CD1c-positive myeloid dendritic cell (primary cell): ENCODE data around the gene C11orf52.
A peak's percentile ranks its signal among the peaks of the same experiment; 100 is the strongest.
"Not testable (repeated sequence)": the region's sequence is repeated elsewhere in the genome, so short reads cannot be mapped to it uniquely, and the experiment has no call there.

Source experiments
- DNase-seq: peaks from one replicate; pipeline ENCODE4 v3.0.0-alpha.2; 2016; ENCODE audit errors: extremely low spot score

Gene C11orf52

GRCh38 chr11:111913031-111913861 lies 5.5 kb upstream of the C11orf52 start:
- DNase-seq: no peak

DNA sequence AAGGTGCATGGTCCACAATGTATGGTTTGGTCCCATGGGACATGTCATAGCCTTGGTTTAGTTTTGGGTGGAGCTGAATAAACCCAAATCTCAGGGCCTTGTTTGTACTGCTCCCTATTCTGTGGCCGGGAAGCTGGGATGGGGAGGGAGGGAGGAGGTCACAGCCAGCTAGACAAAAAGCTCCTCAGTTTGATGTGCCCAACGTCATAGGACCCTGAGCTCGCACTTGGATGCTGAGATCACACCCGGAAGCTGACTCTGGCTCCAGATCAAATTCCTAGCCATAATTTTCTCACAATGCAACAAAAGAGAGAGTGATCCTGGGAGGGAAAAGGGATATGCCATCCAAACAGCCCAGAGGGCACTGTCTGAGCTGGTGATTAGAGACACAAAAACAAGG lies 4.7 kb upstream of the C11orf52 start:
- DNase-seq: no peak

DNA sequence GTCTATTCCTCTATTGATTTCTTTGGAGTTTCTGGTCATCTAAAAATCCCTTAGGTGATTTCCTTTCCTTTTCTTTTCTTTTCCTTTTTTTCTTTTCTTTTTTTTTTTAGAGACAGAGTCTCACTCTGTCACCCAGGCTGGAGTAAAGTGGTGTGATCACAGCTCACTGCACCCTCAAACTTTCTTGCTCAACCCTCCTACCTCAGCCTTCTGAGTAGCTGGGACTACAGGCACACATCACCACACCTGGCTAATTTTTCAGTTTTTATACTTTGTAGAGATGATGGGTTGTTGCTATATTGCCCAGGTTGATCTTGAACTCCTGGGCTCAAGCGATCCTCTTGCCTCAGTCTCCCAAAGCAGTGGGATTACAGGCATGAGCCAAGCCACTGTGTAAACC lies 1.9 kb upstream of the C11orf52 start:
- DNase-seq: no peak

DNA sequence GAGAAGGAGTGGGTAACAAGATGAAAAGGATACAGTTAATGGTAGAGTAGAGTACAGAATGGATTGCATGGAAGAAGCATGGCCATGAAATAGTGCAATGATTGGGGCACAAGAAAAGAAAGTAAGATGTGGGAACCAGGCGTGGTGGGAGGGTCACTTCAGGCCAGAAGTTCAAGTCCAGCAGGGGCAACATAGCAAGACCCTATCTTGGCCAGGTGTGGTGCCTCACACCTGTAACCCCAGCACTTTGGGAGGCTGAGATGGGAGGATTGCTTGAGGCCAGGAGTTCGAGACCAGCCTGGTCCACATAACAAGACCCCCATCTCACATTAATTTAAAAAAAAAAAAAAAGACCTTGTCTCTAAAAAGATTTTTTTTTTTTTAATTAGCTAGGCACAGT lies 1.4 kb upstream of the C11orf52 start:
- no peak for DNase-seq

DNA sequence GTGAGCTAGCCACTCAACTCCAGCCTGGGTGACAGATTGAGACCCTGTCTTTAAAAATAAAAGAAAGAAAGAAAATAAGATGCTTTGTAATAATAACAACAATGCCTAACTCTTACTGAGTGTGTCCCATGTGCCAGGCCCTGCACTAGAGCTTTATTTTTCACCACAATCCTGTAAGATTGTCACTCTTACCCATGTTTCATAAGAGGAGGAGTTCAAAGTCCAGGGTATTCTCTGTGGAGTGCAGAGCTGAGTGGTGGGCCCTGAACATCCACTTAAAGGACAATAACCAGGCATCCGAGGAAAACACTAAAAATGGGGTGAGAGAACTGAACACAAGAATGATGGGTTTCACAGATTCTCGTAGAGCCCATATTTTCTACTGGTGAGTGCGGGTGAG lies 925 bp upstream of the C11orf52 start:
- no peak for DNase-seq

GRCh38 chr11:111920908-111921307 lies 2.2 kb downstream of the C11orf52 start:
- DNase-seq: no peak

GRCh38 chr11:111921541-111922230 lies 3.0 kb downstream of the C11orf52 start:
- no peak for DNase-seq

DNA sequence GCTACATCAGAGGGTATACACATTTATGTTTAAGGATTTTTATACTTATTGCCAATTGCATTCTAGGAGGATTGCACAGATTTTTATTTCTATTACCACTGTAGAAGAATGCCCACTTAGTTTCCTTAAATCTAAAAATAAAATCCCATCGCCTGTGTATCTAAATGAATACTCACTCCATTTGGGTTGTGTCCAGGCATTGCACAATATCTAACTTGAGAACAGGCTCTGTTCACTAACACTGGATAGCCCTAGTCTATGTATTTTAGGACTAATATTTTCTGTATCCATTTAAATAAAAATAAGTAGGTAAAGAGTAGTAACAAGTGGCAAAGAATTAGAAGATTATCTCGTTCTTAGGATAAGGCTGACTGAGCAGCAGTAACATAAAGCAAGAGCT lies 4.1 kb downstream of the C11orf52 start:
- DNase-seq: no peak

DNA sequence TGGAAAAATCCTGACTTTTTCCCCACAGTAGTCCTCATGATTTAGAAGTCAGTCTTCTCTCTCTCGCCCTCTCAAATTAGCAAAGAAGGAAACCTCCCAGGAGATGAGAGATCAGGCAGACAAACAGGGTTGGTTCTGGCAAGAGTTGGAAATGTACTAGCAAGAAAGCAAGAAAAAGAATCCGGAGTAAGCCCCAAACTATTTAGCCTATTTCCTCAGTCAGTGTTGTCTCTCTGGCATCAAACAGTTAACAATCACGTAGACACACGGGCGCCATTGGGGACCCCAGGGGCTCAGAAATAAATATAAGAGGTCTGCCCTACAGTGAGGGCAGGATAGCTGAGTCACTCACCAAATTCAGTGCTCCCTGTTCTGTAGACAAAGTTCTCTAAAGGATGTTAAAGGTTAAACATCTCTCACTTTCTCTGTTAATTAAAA lies 4.7 kb downstream of the C11orf52 start:
- DNase-seq: no peak

DNA sequence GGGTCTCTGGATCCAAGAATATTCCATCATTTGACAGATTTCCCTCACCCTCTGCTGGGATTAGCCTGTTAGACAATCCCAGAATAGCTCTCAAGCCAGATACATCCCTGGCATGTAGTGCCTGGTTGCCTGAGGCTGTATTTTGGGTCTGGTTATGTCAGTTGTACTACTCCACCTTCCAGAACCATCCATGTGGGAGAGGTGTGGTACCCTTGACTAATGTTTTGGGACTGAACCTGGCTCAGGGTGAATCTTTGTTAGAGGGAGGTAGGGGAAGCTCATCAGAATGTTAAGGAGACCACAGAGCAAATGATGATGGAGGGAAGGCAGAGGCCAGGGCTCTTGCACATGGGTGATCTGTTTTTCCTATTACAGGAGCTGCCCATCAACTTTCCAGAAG lies 5.2 kb downstream of the C11orf52 start:
- DNase-seq: no peak

GRCh38 chr11:111925953-111926352 lies 7.2 kb downstream of the C11orf52 start:
- no peak for DNase-seq

GRCh38 chr11:111926505-111927391 lies 8.0 kb downstream of the C11orf52 start:
- peak; percentile 97 for DNase-seq

GRCh38 chr11:111930472-111930871 lies 11.8 kb downstream of the C11orf52 start:
- no peak for DNase-seq

DNA sequence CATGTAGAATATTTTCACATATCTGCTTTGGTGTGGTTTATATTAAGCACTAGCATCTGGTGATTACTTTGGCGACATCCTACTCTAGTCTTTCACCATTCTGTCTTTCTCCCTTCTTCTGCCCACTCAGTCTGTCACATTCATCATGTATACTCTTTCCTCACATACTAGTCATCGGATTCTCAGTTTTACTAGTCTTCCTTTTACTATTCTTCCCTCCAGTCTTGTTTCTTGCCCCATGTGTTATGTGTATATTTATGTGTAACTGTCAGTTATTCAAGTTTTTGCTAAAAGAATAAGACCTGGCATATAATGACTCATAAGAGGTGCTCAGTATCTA lies 13.9 kb downstream of the C11orf52 start:
- no peak for DNase-seq

DNA sequence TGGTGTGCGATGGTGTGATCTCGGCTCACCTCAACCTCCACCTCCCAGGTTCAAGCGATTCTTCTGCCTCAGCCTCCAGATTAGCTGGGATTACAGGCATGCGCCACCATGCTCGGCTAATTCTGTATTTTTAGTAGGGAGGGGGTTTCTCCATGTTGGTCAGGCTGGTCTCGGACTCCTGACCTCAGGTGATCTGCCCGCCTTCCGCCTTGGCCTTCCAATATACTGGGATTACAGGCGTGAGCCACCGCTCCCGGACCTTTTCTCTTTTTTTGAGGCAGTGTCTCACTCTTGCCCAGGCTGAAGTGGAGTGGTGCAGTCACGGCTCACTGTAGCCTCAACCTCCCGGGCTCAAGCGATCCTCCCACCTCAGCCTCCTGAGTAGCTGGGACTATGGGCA lies 14.5 kb downstream of the C11orf52 start:
- DNase-seq: not testable (repeated sequence)

DNA sequence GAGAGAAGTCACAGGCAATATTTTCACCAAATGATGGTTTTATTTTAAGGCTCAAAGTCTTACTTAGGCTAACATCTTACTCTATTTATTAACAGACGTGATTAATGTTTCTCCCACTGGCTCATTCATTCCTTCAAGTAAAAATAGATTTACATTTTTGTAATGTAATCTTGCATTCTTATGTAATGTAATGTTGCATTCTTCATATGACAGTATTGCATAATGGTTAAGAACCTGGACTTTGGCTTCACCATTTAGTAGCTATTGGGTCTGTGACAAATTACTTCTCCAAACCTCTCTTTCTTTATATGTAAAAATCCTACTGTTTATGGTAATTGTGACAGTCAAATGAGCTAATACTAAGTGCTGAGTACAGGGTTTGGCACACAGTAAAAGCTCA lies 15.2 kb downstream of the C11orf52 start:
- DNase-seq: peak; percentile 34

- no peak for DNase-seq
Measured at GRCh38 chr11:111934306-111934705, 15.6 kb downstream of the C11orf52 start.

- DNase-seq: peak; percentile 65
Measured at GRCh38 chr11:111935317-111936039, 16.8 kb downstream of the C11orf52 start.

GRCh38 chr11:111936040-111936540 lies 17.4 kb downstream of the C11orf52 start:
- no peak for DNase-seq

GRCh38 chr11:111937461-111937769 lies 18.7 kb downstream of the C11orf52 start:
- DNase-seq: no peak

DNA sequence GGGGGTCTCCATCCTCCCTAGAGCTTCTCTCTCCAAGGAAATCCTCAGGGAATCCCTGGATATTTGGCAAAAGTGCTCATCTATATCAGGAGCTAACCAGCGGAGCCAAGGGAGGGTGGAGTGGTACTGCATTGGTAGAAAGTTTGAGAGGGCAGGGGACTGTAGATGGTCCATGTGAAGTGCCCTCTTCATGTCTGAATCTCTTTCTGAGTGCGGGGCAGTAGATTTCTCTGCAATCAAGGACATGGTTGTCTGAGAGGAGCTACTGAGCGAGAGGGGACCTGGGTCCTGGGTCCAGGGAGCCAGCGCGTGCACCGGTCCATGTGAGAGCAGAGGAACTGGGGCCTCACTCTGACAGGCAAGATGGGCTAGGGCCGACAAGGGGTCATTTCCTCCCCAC lies 19.1 kb downstream of the C11orf52 start:
- no peak for DNase-seq
